Lung (tissue), 12 donors: ENCODE results near the gene MTHFD1. TPM values are rescaled to one million over a fixed set of nuclear protein-coding genes. Genes with fewer than 3 reads are reported as not detected.

Experiments used
- ATAC-seq: fragments of 200-7000 bp; cut with Tn5 transposase; one replicate; pipeline ENCODE4 v1.9.1; 2020; ENCODE audit warnings: moderate number of reproducible peaks; ENCODE audit not compliant: insufficient read depth, low FRiP score
- DNase-seq, 3 donors: peaks; one replicate each; pipeline ENCODE4 v3.0.0-alpha.2; 2013 to 2017
- H3K27ac ChIP-seq, 2 donors: one replicate each; pipeline ENCODE4 v1.5.1; 2013; ENCODE audit warnings: mild to moderate bottlenecking in 2 of 2, moderate library complexity in 2 of 2, control low read depth in 1 of 2, inconsistent platforms in 1 of 2, low read depth in 1 of 2, low read length in 1 of 2
- H3K27me3 ChIP-seq, 3 donors: one replicate each; pipeline ENCODE4 v1.5.1; 2013; ENCODE audit warnings: low read length in 2 of 3; ENCODE audit not compliant: control insufficient read depth in 3 of 3, insufficient read depth in 3 of 3
- H3K36me3 ChIP-seq, 4 donors: one replicate each; pipeline ENCODE4 v1.5.1; 2013; ENCODE audit warnings: low read length in 4 of 4, mild to moderate bottlenecking in 1 of 4, moderate library complexity in 1 of 4; ENCODE audit not compliant: control insufficient read depth in 4 of 4, insufficient read depth in 4 of 4
- H3K4me1 ChIP-seq, 5 donors: one replicate each; pipeline ENCODE4 v1.5.1; 2013; ENCODE audit warnings: low read length in 5 of 5, mild to moderate bottlenecking in 2 of 5, moderate library complexity in 1 of 5; ENCODE audit not compliant: control insufficient read depth in 5 of 5, insufficient read depth in 5 of 5
- H3K4me3 ChIP-seq: one replicate; pipeline ENCODE4 v1.5.1; 2013; ENCODE audit warnings: mild to moderate bottlenecking, control low read depth, moderate library complexity
- H3K9ac ChIP-seq, 2 donors: one replicate each; pipeline ENCODE4 v1.5.1; 2013; ENCODE audit warnings: low read length in 2 of 2, control low read depth in 1 of 2; ENCODE audit not compliant: insufficient read depth in 1 of 2
- H3K9me3 ChIP-seq, 4 donors: one replicate each; pipeline ENCODE4 v1.5.1; 2013; ENCODE audit warnings: low read length in 3 of 4, mild to moderate bottlenecking in 1 of 4, moderate library complexity in 1 of 4; ENCODE audit not compliant: control insufficient read depth in 4 of 4, insufficient read depth in 3 of 4
- CTCF ChIP-seq: IDR thresholded peaks from 2 replicates; pipeline ENCODE4 v1.5.1; 2012; ENCODE audit warnings: mild to moderate bottlenecking; ENCODE audit errors: control extremely low read depth, extremely low read depth
- WGBS, 2 donors: extraction: QIAGEN DNeasy Blood & Tissue Kit; methylation state at CpG; one replicate each; pipeline ENCODE4 v1.1.7; 2013; 5-methylcytosine and 5-hydroxymethylcytosine counted together
- polyA plus RNA-seq, 2 donors: library from polyadenylated mRNA; stranded (reverse); fragments of 200-250 nt; gene quantifications; one replicate each; pipeline ENCODE4 v1.2.1, GENCODE V29; 2013
- total RNA-seq, 2 donors: library from RNA; depleted of rRNA in 1 of 2; stranded (reverse); fragments of >200 nt in 1 of 2; gene quantifications; one replicate each; pipeline ENCODE4 v1.2.1, GENCODE V29; 2014 to 2021
- donor health status: control.
- donor health status: control.
- donor health status: Bipolar disorder and iron deficiency.
- donor health status: healthy.
- donor health status: DM: yes; HTN: yes; CAD: no.

MTHFD1 gene
- total and polyA plus RNA-seq, 4 donors = 20.9 to 58.7 (median 29.1) TPM

DNA sequence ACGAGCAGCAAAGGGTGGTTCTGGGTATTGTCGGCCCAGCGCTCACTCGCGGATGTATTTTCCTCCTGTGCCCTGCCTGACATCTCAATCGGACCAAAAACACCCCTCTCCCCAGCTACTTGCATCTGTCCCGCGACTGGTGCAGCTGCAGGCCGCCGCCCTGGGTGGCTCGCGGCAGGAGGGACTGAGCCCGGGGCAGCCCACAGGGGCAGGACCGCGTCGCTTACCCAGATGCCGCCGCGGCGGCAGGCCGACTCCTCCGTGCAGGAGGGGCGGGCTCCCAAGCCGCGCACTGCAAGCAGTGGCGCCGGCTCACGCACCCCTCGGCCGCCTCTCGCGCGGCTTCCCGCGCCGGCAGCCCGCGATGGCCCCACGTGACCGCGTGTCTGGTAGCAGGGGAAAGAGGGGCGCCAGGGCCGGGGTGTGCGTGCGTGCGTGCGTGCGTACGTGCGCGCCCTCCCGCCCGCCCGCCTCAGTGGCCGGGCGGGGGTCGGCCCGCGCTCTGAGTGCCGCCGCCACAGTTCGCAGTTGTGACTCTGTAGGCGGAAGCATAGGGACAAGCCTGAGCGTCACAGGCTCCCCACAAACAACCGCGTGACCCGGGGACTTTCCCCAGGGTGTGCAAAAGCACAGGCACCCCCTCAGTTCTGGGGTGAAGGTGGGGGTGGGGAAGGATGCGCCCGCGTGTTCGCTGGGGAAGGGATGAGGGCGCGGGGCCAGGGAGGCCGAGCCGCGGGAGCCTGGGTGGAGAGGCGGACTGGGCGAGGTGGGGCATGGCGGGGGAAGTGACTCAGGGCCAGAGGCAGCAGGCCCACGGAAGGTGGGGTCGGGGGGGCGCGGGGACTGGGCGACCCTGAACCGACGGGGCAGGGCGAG is 115.5 kb downstream of the MTHFD1 start, which contains the start of gene ZBTB25:
Gene ZBTB25 (minus strand): TSS at position 405 of the 876 bp plus-strand sequence. CDS start 13,305 bp downstream, outside the sequence.
- Histone ChIP-seq H3K27me3 (no peaks in the 10 kb centered on the region), H3K4me1 (peaks cover 7 to 47% (median 27%) of the 10 kb centered on the region in 5 donors), H3K4me3 (peak within 1 kb of the TSS; percentile 62), H3K9me3 (no peaks in the 10 kb centered on the region), H3K36me3 (peaks cover 0 to 4% (median 0%) of the 10 kb centered on the region in 4 donors), H3K27ac (peak within 1 kb of the TSS; percentile 99 to 100), H3K9ac (peak within 1 kb of the TSS; percentile 87 to 92)
- ATAC-seq = peak; percentile 87
- no peak for TF ChIP-seq CTCF
- 0% methylated on average over 72 to 87 of the region's 87 CpGs for WGBS, 2 donors
- peak; percentile 94 to 97 (median 95) for DNase-seq

DNA sequence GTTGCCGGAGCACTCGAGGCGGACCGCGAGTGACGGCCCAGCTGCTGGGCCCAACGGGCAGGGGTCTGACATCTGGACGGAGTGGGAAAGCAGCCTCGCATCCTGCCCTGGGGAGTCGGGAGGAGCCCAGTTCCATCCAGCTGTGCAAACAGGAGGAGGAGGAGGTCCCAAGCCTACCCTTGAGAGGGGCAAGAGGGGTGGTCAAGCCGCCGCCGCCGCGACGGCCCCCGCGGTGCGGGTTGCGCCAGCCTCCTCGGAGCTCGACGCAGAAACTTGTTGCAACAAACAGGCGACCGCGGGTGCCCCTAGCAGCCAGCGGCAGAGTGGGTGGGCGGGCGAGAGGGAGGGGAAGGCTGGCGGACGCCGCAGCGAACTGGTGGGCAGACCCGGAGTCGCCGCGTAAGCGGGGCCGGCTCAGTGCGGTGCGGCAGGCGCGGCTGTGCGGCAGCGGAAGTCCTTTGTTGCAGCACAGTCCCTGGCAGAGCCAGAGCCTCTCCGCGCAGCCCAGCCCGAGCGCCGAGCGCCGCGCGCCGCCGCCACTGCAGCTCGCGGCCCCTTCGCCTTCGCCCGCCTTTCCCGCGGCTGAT is 116.2 kb downstream of the MTHFD1 start, which contains the start of gene ZBTB1:
Gene ZBTB1 (plus strand): TSS at position 461 of the 587 bp plus-strand sequence. CDS start 16,735 bp downstream, outside the sequence.
- H3K9ac ChIP-seq = peak within 1 kb of the TSS; percentile 85 to 97
- peaks cover 0 to 4% (median 0%) of the 10 kb centered on the region in 4 donors for H3K36me3 ChIP-seq
- peak within 1 kb of the TSS; percentile 62 for H3K4me3 ChIP-seq
- ATAC-seq = peak; percentile 56
- DNase-seq = peak; percentile 92 to 94 (median 94)
- no peaks in the 10 kb centered on the region for H3K27me3 ChIP-seq
- 0% methylated on average over 60 to 63 of the region's 63 CpGs for WGBS, 2 donors
- H3K27ac ChIP-seq = peak within 1 kb of the TSS; percentile 99 to 100
- peaks cover 11 to 47% (median 27%) of the 10 kb centered on the region in 5 donors for H3K4me1 ChIP-seq
- H3K9me3 ChIP-seq = no peaks in the 10 kb centered on the region
- TF ChIP-seq CTCF = no peak

GRCh38 chr14:64504897-64505794 is 117.0 kb downstream of the MTHFD1 start:
- H3K4me1 ChIP-seq = peaks cover 11 to 47% (median 28%) of the 10 kb centered on the region in 5 donors
- peak; percentile 29 for ATAC-seq
- WGBS, 2 donors = 0 to 1% methylated on average over 68 of the region's 68 CpGs

More at GRCh38 chr14:64504897-64505794, 117.0 kb downstream of the MTHFD1 start:
- peaks cover 0 to 4% (median 0%) of the 10 kb centered on the region in 4 donors for H3K36me3 ChIP-seq
- no peaks in the 10 kb centered on the region for H3K9me3 ChIP-seq
- peak overlapping the region; percentile 85 to 97 for H3K9ac ChIP-seq
- H3K27ac ChIP-seq = peak overlapping the region; percentile 99 to 100
- peak; percentile 92 to 96 (median 95) for DNase-seq
- TF ChIP-seq CTCF = no peak
- no peaks in the 10 kb centered on the region for H3K27me3 ChIP-seq
- peak overlapping the region; percentile 62 for H3K4me3 ChIP-seq
